Spinal cord (tissue), 10 donors: ENCODE data around the gene RHCE. TPM values are rescaled to one million over a fixed set of nuclear protein-coding genes. Genes with fewer than 3 reads are reported as not detected.
"Not testable (repeated sequence)": the region's sequence is repeated elsewhere in the genome, so short reads cannot be mapped to it uniquely, and the experiment has no call there.

Source experiments
- DNase-seq, 6 donors: peaks; one replicate each; pipeline versions ENCODE4 v3.0.0 to v3.0.0-alpha.2; 2013 to 2015; ENCODE audit warnings: low spot score in 6 of 6, low read depth in 4 of 6
- H3K27ac ChIP-seq: one replicate; pipeline ENCODE4 v1.5.1; 2013; ENCODE audit warnings: low read depth, low read length, control low read depth
- H3K27me3 ChIP-seq: one replicate; pipeline ENCODE4 v1.6.1; 2013; ENCODE audit warnings: low read length; ENCODE audit not compliant: control insufficient read depth, insufficient read depth
- H3K36me3 ChIP-seq: one replicate; pipeline ENCODE4 v1.6.1; 2013; ENCODE audit warnings: low read length; ENCODE audit not compliant: control insufficient read depth, insufficient read depth
- H3K4me1 ChIP-seq: one replicate; pipeline ENCODE4 v1.6.1; 2013; ENCODE audit warnings: low read length; ENCODE audit not compliant: control insufficient read depth, insufficient read depth
- H3K4me3 ChIP-seq: one replicate; pipeline ENCODE4 v1.5.1; 2013; ENCODE audit warnings: low read depth, low read length, control low read depth
- H3K9me3 ChIP-seq: one replicate; pipeline ENCODE4 v1.6.1; 2013; ENCODE audit warnings: low read length; ENCODE audit not compliant: control insufficient read depth, insufficient read depth
- WGBS: methylation state at CpG from one replicate; pipeline ENCODE4 v1.1.5; 2013; ENCODE audit warnings: missing lambda C conversion rate; ENCODE audit not compliant: insufficient coverage; 5-methylcytosine and 5-hydroxymethylcytosine counted together
- polyA plus RNA-seq, 2 donors: library from polyadenylated mRNA; unstranded; fragments of 120-200 nt; gene quantifications; one replicate each; pipeline ENCODE4 v1.2.1, GENCODE V29; 2013; ENCODE audit not compliant: insufficient read length in 2 of 2
- total RNA-seq, 2 donors: library from RNA; depleted of rRNA in 1 of 2; stranded (reverse); fragments of 120-200 nt in 1 of 2; fragments of >200 nt in 1 of 2; gene quantifications; one replicate each; pipeline versions ENCODE4 v1.2.3 to v1.2.4, GENCODE V29; 2013 to 2014
- donor health status: healthy.

RHCE gene
- total and polyA plus RNA-seq, 4 donors: 1.2 to 4.2 (median 1.8) TPM

- not testable (repeated sequence) for H3K27ac ChIP-seq, H3K4me1 ChIP-seq, H3K27me3 ChIP-seq, H3K36me3 ChIP-seq, H3K9me3 ChIP-seq, H3K4me3 ChIP-seq, DNase-seq
- no CpG with 5 or more reads among the region's 12 CpGs for WGBS
Measured at GRCh38 chr1:25405731-25406305, 14.8 kb downstream of the RHCE start.

- not testable (repeated sequence) for DNase-seq, H3K4me1 ChIP-seq, H3K9me3 ChIP-seq, H3K4me3 ChIP-seq, H3K27ac ChIP-seq, H3K27me3 ChIP-seq, H3K36me3 ChIP-seq
- WGBS: no CpG with 5 or more reads among the region's 8 CpGs
Measured at GRCh38 chr1:25402947-25403803, 17.4 kb downstream of the RHCE start.

DNA sequence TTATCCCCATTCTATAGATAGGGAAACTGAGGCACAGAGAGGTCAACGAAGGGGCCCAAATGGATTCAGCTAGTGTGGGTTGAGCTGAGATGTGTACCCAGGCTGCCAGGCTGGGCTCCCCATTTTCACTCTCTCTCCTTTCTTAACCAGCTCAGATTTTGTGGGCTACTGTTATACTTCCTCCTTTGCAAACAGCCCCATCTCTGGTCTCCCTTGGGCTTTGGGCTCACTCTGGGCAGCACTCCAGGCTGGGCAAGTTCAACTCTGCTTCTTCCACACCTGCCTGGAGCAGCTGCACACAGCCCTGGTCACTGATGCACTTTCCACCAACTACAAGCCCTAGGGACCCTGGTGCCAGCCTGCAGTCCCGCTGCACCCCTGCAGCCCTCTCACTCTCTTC is 22.5 kb downstream of the RHCE start:
- not testable (repeated sequence) for DNase-seq, H3K27ac ChIP-seq, H3K4me1 ChIP-seq, H3K27me3 ChIP-seq, H3K4me3 ChIP-seq, H3K36me3 ChIP-seq, H3K9me3 ChIP-seq
- no CpG with 5 or more reads among the region's 2 CpGs for WGBS

- not testable (repeated sequence) for H3K4me3 ChIP-seq, DNase-seq, H3K36me3 ChIP-seq, H3K27ac ChIP-seq, H3K4me1 ChIP-seq, H3K9me3 ChIP-seq, H3K27me3 ChIP-seq
- 100% methylated on average over 1 of the region's 10 CpGs for WGBS
Measured at GRCh38 chr1:25397549-25397948, 23.1 kb downstream of the RHCE start.

GRCh38 chr1:25392841-25393240 is 27.8 kb downstream of the RHCE start:
- Histone ChIP-seq H3K27me3 (no peaks in the 10 kb centered on the region), H3K36me3 (no peaks in the 10 kb centered on the region), H3K27ac (no peak overlapping the region), H3K9me3 (no peaks in the 10 kb centered on the region), H3K4me1 (no peaks in the 10 kb centered on the region), H3K4me3 (no peak overlapping the region)
- no peak for DNase-seq
- 100% methylated on average over 1 of the region's 6 CpGs for WGBS

DNA sequence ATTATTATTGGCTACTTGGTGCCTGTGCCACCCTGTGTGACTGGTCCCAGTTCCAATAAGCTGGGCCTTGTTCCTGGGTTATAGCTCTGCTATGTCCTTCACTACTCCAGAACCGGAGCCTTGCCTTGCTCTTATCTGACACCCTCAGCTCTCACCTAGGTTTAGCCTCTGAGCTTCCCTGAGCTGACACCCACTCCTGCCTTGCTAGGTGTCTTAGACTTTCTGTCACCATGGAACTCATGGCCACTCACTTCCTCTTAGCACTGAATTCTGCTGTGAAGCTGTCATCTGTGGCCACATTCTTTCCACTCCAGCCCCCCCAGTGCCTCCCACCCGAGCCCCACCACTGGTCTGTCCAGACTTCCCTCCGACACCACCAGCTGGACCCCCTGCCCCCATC is 30.9 kb downstream of the RHCE start:
- H3K36me3 ChIP-seq, H3K27me3 ChIP-seq, H3K27ac ChIP-seq, DNase-seq, H3K9me3 ChIP-seq, H3K4me1 ChIP-seq, H3K4me3 ChIP-seq: not testable (repeated sequence)
- 80% methylated on average over 3 of the region's 3 CpGs for WGBS

GRCh38 chr1:25388691-25389090 is 31.9 kb downstream of the RHCE start:
- not testable (repeated sequence) for H3K9me3 ChIP-seq, H3K4me3 ChIP-seq, H3K36me3 ChIP-seq, H3K4me1 ChIP-seq, H3K27me3 ChIP-seq, H3K27ac ChIP-seq
- peak in 1 of 6 donors; percentile 80 for DNase-seq
- WGBS: 35% methylated on average over 4 of the region's 9 CpGs

- H3K27me3 ChIP-seq, H3K4me1 ChIP-seq, H3K4me3 ChIP-seq, H3K36me3 ChIP-seq, H3K27ac ChIP-seq, H3K9me3 ChIP-seq, DNase-seq: not testable (repeated sequence)
- 100% methylated on average over 2 of the region's 4 CpGs for WGBS
Measured at GRCh38 chr1:25387096-25387495, 33.5 kb downstream of the RHCE start.

GRCh38 chr1:25383875-25384274 is 36.8 kb downstream of the RHCE start:
- not testable (repeated sequence) for H3K27ac ChIP-seq, DNase-seq, H3K4me3 ChIP-seq, H3K27me3 ChIP-seq, H3K4me1 ChIP-seq, H3K9me3 ChIP-seq, H3K36me3 ChIP-seq
- WGBS: no CpG with 5 or more reads among the region's 1 CpG

DNA sequence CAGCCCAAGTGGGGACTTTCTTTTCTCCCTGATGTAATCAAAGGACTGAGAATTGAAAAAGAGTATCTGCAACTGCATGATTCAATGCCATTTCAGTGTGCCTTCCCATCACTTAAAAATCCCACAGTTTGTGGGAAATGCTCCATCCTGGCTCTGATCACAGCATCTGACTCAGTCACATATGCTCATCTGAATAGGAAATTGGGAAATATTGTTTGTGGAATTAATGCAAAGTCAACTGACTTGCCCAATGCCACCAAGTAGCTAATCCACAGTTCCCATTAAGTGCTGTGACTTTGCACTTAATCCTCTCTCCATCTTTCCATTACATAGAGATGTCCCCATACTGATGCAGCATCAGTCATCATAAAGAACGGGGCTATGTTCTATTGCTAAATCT is 37.5 kb downstream of the RHCE start:
- DNase-seq, H3K4me1 ChIP-seq, H3K27ac ChIP-seq, H3K27me3 ChIP-seq, H3K4me3 ChIP-seq, H3K36me3 ChIP-seq, H3K9me3 ChIP-seq: not testable (repeated sequence)
- no CpG with 5 or more reads among the region's 1 CpG for WGBS
